OCI-LY7 (cell line): ENCODE results near the gene TBC1D10A.

Experiments used
- CTCF ChIP-seq: fragments of 200-600 bp; sonication (generic); conservative IDR thresholded peaks from 2 replicates; pipeline ENCODE4 v1.5.1; 2014; ENCODE audit warnings: mild to moderate bottlenecking, antibody characterized with exemption, low read length, moderate library complexity, mixed read lengths
- EZH2phosphoT487 ChIP-seq: fragments of 200-600 bp; sonication (generic); IDR thresholded peaks from 2 replicates; pipeline ENCODE4 v1.6.1; 2018; ENCODE audit warnings: low read depth, borderline replicate concordance, mild to moderate bottlenecking, mixed run types, antibody characterized with exemption, low read length, moderate library complexity, mixed read lengths

- TF ChIP-seq CTCF (no peak), EZH2phosphoT487 (no peak)
Measured at GRCh38 chr22:30253205-30253852, 73.4 kb downstream of the TBC1D10A start.
